DOHH2 (cell line): ENCODE data around the gene TFAM.

Experiments used
- H3F3A ChIP-seq: fragments of 200-600 bp; sonication (generic), shearing (Covaris generic); 2 replicates; pipeline ENCODE4 v1.6.0; 2016; ENCODE audit warnings: antibody characterized with exemption, mild to moderate bottlenecking; ENCODE audit not compliant: control insufficient read depth, insufficient read depth
- H3K27ac ChIP-seq: fragments of 200-600 bp; sonication (generic); 2 replicates; pipeline ENCODE4 v1.5.1; 2014; ENCODE audit warnings: low read depth, mild to moderate bottlenecking, low read length, moderate library complexity
- H3K27me3 ChIP-seq: fragments of 200-600 bp; sonication (generic); 2 replicates; pipeline ENCODE4 v1.6.1; 2014; ENCODE audit warnings: mild to moderate bottlenecking, low read length, mixed read lengths; ENCODE audit not compliant: control insufficient read depth
- H3K36me3 ChIP-seq: fragments of 200-600 bp; sonication (generic); 2 replicates; pipeline ENCODE4 v1.6.1; 2014; ENCODE audit warnings: mild to moderate bottlenecking, low read length, moderate library complexity, mixed read lengths; ENCODE audit not compliant: control insufficient read depth
- H3K4me1 ChIP-seq: fragments of 200-600 bp; sonication (generic); 2 replicates; pipeline ENCODE4 v1.6.1; 2014; ENCODE audit warnings: mild to moderate bottlenecking, low read length, mixed read lengths; ENCODE audit not compliant: control insufficient read depth
- H3K4me2 ChIP-seq: fragments of 200-600 bp; sonication (generic); 2 replicates; pipeline ENCODE4 v1.6.0; 2014; ENCODE audit warnings: mild to moderate bottlenecking, low read length, moderate library complexity
- H3K4me3 ChIP-seq: fragments of 200-600 bp; sonication (generic); 2 replicates; pipeline ENCODE4 v1.5.1; 2014; ENCODE audit warnings: mild to moderate bottlenecking, low read length, mixed read lengths
- H3K79me2 ChIP-seq: fragments of 200-600 bp; sonication (generic); 2 replicates; pipeline ENCODE4 v1.6.1; 2014; ENCODE audit warnings: mild to moderate bottlenecking, low read length, mixed read lengths; ENCODE audit not compliant: control insufficient read depth
- H3K9me2 ChIP-seq: fragments of 200-600 bp; sonication (generic); replicated peaks from 2 replicates; pipeline ENCODE4 v1.6.1; 2014; ENCODE audit warnings: mild to moderate bottlenecking, low read length, mixed read lengths; ENCODE audit not compliant: control insufficient read depth
- H3K9me3 ChIP-seq: fragments of 200-600 bp; sonication (generic); 2 replicates; pipeline ENCODE4 v1.6.1; 2014; ENCODE audit warnings: antibody characterized with exemption, low read length, mixed read lengths; ENCODE audit not compliant: control insufficient read depth, insufficient read depth
- H4K20me1 ChIP-seq: fragments of 200-600 bp; sonication (generic); 2 replicates; pipeline ENCODE4 v1.6.0; 2014; ENCODE audit warnings: low read depth, mild to moderate bottlenecking, antibody characterized with exemption, low read length, moderate library complexity; ENCODE audit not compliant: control insufficient read depth, insufficient read depth
- EZH2phosphoT487 ChIP-seq: fragments of 200-600 bp; sonication (generic); IDR thresholded peaks from 2 replicates; pipeline ENCODE4 v1.6.1; 2017; ENCODE audit warnings: borderline replicate concordance, mild to moderate bottlenecking, antibody characterized with exemption, low read length, moderate library complexity, mixed read lengths
- TF ChIP-seq, protein P1 (sequence below): fragments of 200-600 bp; sonication (generic); IDR thresholded peaks from one replicate; pipeline ENCODE4 v1.5.1; 2014; ENCODE audit warnings: antibody characterized with exemption, mild to moderate bottlenecking, low read depth, low read length; ENCODE audit not compliant: poor library complexity, severe bottlenecking

TFAM gene

GRCh38 chr10:58352956-58353610 lies 32.1 kb upstream of the TFAM start:
- no peaks in the 10 kb centered on the region for H3K27me3 ChIP-seq
- H3K9me2 ChIP-seq: no peaks in the 10 kb centered on the region
- no peak overlapping the region for H3K4me3 ChIP-seq
- no peak overlapping the region for H3K4me2 ChIP-seq
- no peaks in the 10 kb centered on the region for H3K36me3 ChIP-seq
- H3K27ac ChIP-seq: no peak overlapping the region
- no peaks in the 10 kb centered on the region for H3F3A ChIP-seq
- H3K9me3 ChIP-seq: no peaks in the 10 kb centered on the region
- peaks cover 29% of the 10 kb centered on the region for H3K4me1 ChIP-seq
- no peak for TF ChIP-seq EZH2phosphoT487
- TF ChIP-seq, protein P1, sequence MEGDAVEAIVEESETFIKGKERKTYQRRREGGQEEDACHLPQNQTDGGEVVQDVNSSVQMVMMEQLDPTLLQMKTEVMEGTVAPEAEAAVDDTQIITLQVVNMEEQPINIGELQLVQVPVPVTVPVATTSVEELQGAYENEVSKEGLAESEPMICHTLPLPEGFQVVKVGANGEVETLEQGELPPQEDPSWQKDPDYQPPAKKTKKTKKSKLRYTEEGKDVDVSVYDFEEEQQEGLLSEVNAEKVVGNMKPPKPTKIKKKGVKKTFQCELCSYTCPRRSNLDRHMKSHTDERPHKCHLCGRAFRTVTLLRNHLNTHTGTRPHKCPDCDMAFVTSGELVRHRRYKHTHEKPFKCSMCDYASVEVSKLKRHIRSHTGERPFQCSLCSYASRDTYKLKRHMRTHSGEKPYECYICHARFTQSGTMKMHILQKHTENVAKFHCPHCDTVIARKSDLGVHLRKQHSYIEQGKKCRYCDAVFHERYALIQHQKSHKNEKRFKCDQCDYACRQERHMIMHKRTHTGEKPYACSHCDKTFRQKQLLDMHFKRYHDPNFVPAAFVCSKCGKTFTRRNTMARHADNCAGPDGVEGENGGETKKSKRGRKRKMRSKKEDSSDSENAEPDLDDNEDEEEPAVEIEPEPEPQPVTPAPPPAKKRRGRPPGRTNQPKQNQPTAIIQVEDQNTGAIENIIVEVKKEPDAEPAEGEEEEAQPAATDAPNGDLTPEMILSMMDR: no peak
- H3K79me2 ChIP-seq: peaks cover 43% of the 10 kb centered on the region
- H4K20me1 ChIP-seq: no peaks in the 10 kb centered on the region

GRCh38 chr10:58356756-58357155 lies 28.5 kb upstream of the TFAM start:
- H3K27ac ChIP-seq: no peak overlapping the region
- no peak overlapping the region for H3K4me2 ChIP-seq
- H3K4me1 ChIP-seq: peaks cover 16% of the 10 kb centered on the region
- peaks cover 3% of the 10 kb centered on the region; the same call in 1 of the 2 replicates for H3K36me3 ChIP-seq
- no peaks in the 10 kb centered on the region for H3K9me2 ChIP-seq
- H3K4me3 ChIP-seq: no peak overlapping the region
- H3K9me3 ChIP-seq: no peaks in the 10 kb centered on the region
- no peaks in the 10 kb centered on the region for H4K20me1 ChIP-seq
- TF ChIP-seq, protein P1: no peak
- no peak for TF ChIP-seq EZH2phosphoT487
- H3F3A ChIP-seq: no peaks in the 10 kb centered on the region
- H3K79me2 ChIP-seq: peaks cover 19% of the 10 kb centered on the region
- H3K27me3 ChIP-seq: no peaks in the 10 kb centered on the region

DNA sequence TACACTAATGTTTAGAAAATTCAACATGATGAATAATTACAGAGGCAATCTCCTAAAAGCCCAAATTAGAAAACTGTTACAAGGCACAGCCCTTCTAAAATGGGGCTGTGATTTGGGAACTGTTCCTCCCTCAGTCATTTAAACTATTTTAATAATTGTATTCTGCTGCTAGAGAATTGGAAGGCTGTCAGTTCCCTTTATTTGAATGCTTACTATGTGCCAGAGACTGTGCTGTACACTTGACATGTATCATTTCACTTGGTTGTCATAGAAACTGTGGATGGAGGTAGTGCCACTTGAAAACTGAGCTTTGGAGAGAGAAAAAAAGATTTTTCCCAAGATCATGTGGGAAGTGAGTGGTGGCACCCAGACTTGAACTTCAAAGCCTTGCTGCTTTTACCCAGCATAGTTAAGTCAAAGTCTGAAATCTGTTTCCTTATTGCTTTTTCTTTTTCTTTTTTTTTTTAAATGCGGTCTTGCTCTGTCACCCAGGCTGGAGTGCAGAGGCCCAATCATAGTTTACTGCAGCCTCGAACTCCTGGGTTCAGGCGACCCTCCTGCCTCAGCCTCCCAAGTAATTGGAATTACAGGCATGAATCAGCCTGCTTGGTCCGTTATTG lies 26.8 kb upstream of the TFAM start:
- TF ChIP-seq EZH2phosphoT487: no peak
- TF ChIP-seq, protein P1: no peak
- Histone ChIP-seq H3K27ac (no peak overlapping the region), H3K79me2 (peaks cover 8% of the 10 kb centered on the region), H3K4me3 (no peak overlapping the region), H3K27me3 (no peaks in the 10 kb centered on the region), H3K4me2 (no peak overlapping the region), H3K9me2 (no peaks in the 10 kb centered on the region), H4K20me1 (no peaks in the 10 kb centered on the region), H3K36me3 (peaks cover 3% of the 10 kb centered on the region; the same call in 1 of the 2 replicates), H3K4me1 (peaks cover 6% of the 10 kb centered on the region), H3K9me3 (no peaks in the 10 kb centered on the region), H3F3A (no peaks in the 10 kb centered on the region; the same call in 1 of the 2 replicates)
